B cell (primary cell): Measurements from ENCODE around the gene UNC5C. TPM values are rescaled to one million over a fixed set of nuclear protein-coding genes. Genes with fewer than 3 reads are reported as not detected.

Experiments
- ATAC-seq: fragments of 200-7000 bp; cut with Tn5 transposase; one replicate; pipeline ENCODE4 v1.10.0; 2021; ENCODE audit warnings: low read depth, mild to moderate bottlenecking, moderate number of reproducible peaks, moderate library complexity
- CTCF ChIA-PET: fragments of 350-600 bp; sonication (Branson Sonifier 250); formaldehyde crosslinking; loops from one replicate; lab custom pipeline; 2021; ENCODE audit warnings: antibody characterized with exemption, inconsistent platforms; lab: Charles Lee
- POLR2A ChIA-PET: fragments of 350-600 bp; sonication (Branson Sonifier 250); formaldehyde crosslinking; loops from one replicate; lab custom pipeline; 2021; ENCODE audit warnings: antibody characterized with exemption; lab: Charles Lee
- DNase-seq: peaks from one replicate; pipeline ENCODE4 v3.0.0; 2013
- H2AFZ ChIP-seq: 2 replicates; pipeline ENCODE4 v1.6.1; 2012; ENCODE audit warnings: mild to moderate bottlenecking, low read depth, low read length; ENCODE audit not compliant: insufficient read depth, poor library complexity, severe bottlenecking
- H3K27ac ChIP-seq, 2 donors: 1 replicate in 1 of 2; 2 replicates in 1 of 2; pipeline ENCODE4 v1.5.1; 2012 to 2013; ENCODE audit warnings: low read length in 2 of 2, mild to moderate bottlenecking in 2 of 2, moderate library complexity in 1 of 2
- H3K27me3 ChIP-seq, 4 experiments: fragments of 200-600 bp in 1 of 4; sonication (generic) in 1 of 4; replicated peaks in 1 of 4; 1 replicate in 2 of 4; 2 replicates in 2 of 4; pipeline versions ENCODE4 v1.6.1 to v1.7.0; 2013 to 2016; ENCODE audit warnings: low read length in 3 of 4, mild to moderate bottlenecking in 2 of 4, mixed read lengths in 1 of 4, moderate library complexity in 1 of 4; ENCODE audit not compliant: insufficient read depth in 4 of 4, control insufficient read depth in 3 of 4; ENCODE audit errors: control extremely low read depth in 1 of 4
- H3K36me3 ChIP-seq, 2 experiments: replicated peaks in 1 of 2; 1 replicate in 1 of 2; 2 replicates in 1 of 2; pipeline versions ENCODE4 v1.6.1 to v1.7.1; 2013; ENCODE audit warnings: low read length in 1 of 2; ENCODE audit not compliant: insufficient read depth in 2 of 2, control insufficient read depth in 1 of 2; ENCODE audit errors: control extremely low read depth in 1 of 2, extremely low read depth in 1 of 2
- H3K4me1 ChIP-seq, 2 donors: fragments of 200-600 bp in 1 of 2; sonication (generic) in 1 of 2; 1 replicate in 1 of 2; 2 replicates in 1 of 2; pipeline versions ENCODE4 v1.5.1 to v1.6.1; 2013 to 2017; ENCODE audit warnings: low read length in 2 of 2; ENCODE audit not compliant: control insufficient read depth in 2 of 2, insufficient read depth in 2 of 2
- H3K4me2 ChIP-seq: replicated peaks from 2 replicates; pipeline ENCODE3; 2012; ENCODE audit warnings: mild to moderate bottlenecking, low read depth, low read length; ENCODE audit not compliant: poor library complexity, severe bottlenecking
- H3K4me3 ChIP-seq, 5 experiments: fragments of 200-600 bp in 1 of 5; sonication (generic) in 1 of 5; 1 replicate in 3 of 5; 2 replicates in 2 of 5; pipeline versions ENCODE4 v1.5.1 to v1.7.0; 2011 to 2016; ENCODE audit warnings: low read length in 4 of 5, mild to moderate bottlenecking in 4 of 5, low read depth in 2 of 5, control low read depth in 1 of 5, moderate library complexity in 1 of 5; ENCODE audit not compliant: insufficient read depth in 1 of 5; ENCODE audit errors: control extremely low read depth in 1 of 5, extremely low read depth in 1 of 5
- H3K79me2 ChIP-seq: fragments of 200-600 bp; sonication (generic); one replicate; pipeline ENCODE4 v1.6.0; 2016; ENCODE audit warnings: low read length; ENCODE audit not compliant: control insufficient read depth, insufficient read depth
- H3K9ac ChIP-seq: fragments of 200-600 bp; sonication (generic); 2 replicates; pipeline ENCODE4 v1.6.1; 2017; ENCODE audit warnings: mild to moderate bottlenecking, low read length, moderate library complexity
- H3K9me3 ChIP-seq, 3 donors: one replicate each; pipeline versions ENCODE4 v1.6.1 to v1.7.1; 2013; ENCODE audit warnings: low read length in 2 of 3; ENCODE audit not compliant: control insufficient read depth in 2 of 3, insufficient read depth in 1 of 3; ENCODE audit errors: control extremely low read depth in 1 of 3
- H4K20me1 ChIP-seq: 2 replicates; pipeline ENCODE4 v1.6.0; 2012; ENCODE audit warnings: mild to moderate bottlenecking, low read length; ENCODE audit not compliant: insufficient read depth, control insufficient read depth, poor library complexity, severe bottlenecking
- H3K27ac Mint-ChIP-seq: one replicate; pipeline ENCODE4 v1.8.0; 2021; ENCODE audit warnings: mixed read lengths
- H3K27me3 Mint-ChIP-seq: one replicate; pipeline ENCODE4 v1.8.0; 2021; ENCODE audit warnings: mixed read lengths
- H3K4me1 Mint-ChIP-seq: one replicate; pipeline ENCODE4 v1.8.0; 2021; ENCODE audit warnings: mixed read lengths
- H3K4me3 Mint-ChIP-seq: one replicate; pipeline ENCODE4 v1.8.0; 2021; ENCODE audit warnings: mixed read lengths
- H3K9me3 Mint-ChIP-seq: one replicate; pipeline ENCODE4 v1.8.0; 2022; ENCODE audit warnings: mixed read lengths; ENCODE audit not compliant: insufficient read depth
- EZH2 ChIP-seq: IDR thresholded peaks from 2 replicates; pipeline ENCODE4 v1.6.1; 2012; ENCODE audit warnings: borderline replicate concordance, low read depth, mild to moderate bottlenecking, moderate library complexity, low read length; ENCODE audit not compliant: insufficient read depth, poor library complexity, severe bottlenecking
- WGBS: methylation state at CpG from one replicate; pipeline ENCODE4 v1.1.5; 2013; ENCODE audit warnings: missing lambda C conversion rate; ENCODE audit not compliant: insufficient coverage; 5-methylcytosine and 5-hydroxymethylcytosine counted together
- intact Hi-C: fragments of 100-400 bp; cut with micrococcal nuclease; formaldehyde crosslinking; loops from one replicate; pipeline ENCODE4 v1.10.0; 2022
- polyA plus RNA-seq: library from polyadenylated mRNA; depleted of rRNA; stranded (reverse); fragments of >200 nt; gene quantifications from 2 replicates; pipeline ENCODE4 v1.2.3, GENCODE V29; 2012
- total RNA-seq, 2 donors: library from RNA; stranded (reverse); fragments of 120-200 nt in 1 of 2; gene quantifications; 1 replicate in 1 of 2; 2 replicates in 1 of 2; pipeline versions ENCODE4 v1.2.3 to v1.2.4, GENCODE V29; 2013 to 2022
- TF ChIP-seq, protein P1 (sequence below): fragments of 200-600 bp; IDR thresholded peaks from one replicate; pipeline ENCODE4 v1.8.0; 2022; ENCODE audit warnings: antibody characterized with exemption, mild to moderate bottlenecking

UNC5C gene
- total and polyA plus RNA-seq, 2 donors (not counting 1 experiment from before 2014, with no cell fraction given), result not detected

- Histone ChIP-seq H4K20me1 (no peaks in the 10 kb centered on the region), H3K4me3 (no peak overlapping the region), H3K36me3 (no peaks in the 10 kb centered on the region), H3K27me3 (no peaks in the 10 kb centered on the region), H3K9me3 (no peaks in the 10 kb centered on the region), H3K79me2 (no peaks in the 10 kb centered on the region), H3K9ac (no peak overlapping the region), H2AFZ (no peak overlapping the region), H3K4me2 (no peak overlapping the region), H3K4me1 (no peaks in the 10 kb centered on the region), H3K27ac (no peak overlapping the region)
- no peaks in the 10 kb centered on the region for H3K27me3 Mint-ChIP-seq
- H3K4me3 Mint-ChIP-seq, result no peak overlapping the region
- H3K27ac Mint-ChIP-seq, result no peak overlapping the region
- WGBS, result no CpG with 5 or more reads among the region's 1 CpG
- intact Hi-C loops, result no loop called here
- DNase-seq, result no peak
- no peaks in the 10 kb centered on the region for H3K9me3 Mint-ChIP-seq
- ATAC-seq, result no peak
- H3K4me1 Mint-ChIP-seq, result no peaks in the 10 kb centered on the region
- POLR2A ChIA-PET, result no interaction called here
- CTCF ChIA-PET, result no interaction called here
- TF ChIP-seq, protein P1, sequence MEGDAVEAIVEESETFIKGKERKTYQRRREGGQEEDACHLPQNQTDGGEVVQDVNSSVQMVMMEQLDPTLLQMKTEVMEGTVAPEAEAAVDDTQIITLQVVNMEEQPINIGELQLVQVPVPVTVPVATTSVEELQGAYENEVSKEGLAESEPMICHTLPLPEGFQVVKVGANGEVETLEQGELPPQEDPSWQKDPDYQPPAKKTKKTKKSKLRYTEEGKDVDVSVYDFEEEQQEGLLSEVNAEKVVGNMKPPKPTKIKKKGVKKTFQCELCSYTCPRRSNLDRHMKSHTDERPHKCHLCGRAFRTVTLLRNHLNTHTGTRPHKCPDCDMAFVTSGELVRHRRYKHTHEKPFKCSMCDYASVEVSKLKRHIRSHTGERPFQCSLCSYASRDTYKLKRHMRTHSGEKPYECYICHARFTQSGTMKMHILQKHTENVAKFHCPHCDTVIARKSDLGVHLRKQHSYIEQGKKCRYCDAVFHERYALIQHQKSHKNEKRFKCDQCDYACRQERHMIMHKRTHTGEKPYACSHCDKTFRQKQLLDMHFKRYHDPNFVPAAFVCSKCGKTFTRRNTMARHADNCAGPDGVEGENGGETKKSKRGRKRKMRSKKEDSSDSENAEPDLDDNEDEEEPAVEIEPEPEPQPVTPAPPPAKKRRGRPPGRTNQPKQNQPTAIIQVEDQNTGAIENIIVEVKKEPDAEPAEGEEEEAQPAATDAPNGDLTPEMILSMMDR, result no peak
- no peak for TF ChIP-seq EZH2
These were observed 299.9 kb downstream of the UNC5C start for GRCh38 chr4:95248720-95249425.

DNA sequence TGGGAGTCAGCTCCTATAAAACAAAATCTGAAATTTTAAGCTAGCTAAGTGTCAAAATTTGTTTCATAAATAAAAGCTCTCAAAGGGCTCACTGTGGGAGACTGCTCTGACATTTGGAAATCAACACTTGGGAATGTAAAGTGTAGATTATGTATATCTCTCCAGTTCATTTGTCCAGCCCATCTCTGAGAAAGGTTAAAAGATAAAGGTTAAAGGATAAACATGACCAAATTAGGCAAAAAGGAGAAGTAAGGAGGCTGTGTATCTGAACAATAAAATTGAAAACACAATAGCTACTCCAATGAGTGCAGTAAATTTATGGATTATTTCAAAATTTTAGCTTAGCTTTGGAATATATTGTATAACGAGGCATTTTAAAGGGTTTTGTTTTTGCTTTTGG is 304.9 kb downstream of the UNC5C start:
- H3K27ac ChIP-seq, result no peak overlapping the region
- H3K27me3 ChIP-seq, result no peaks in the 10 kb centered on the region
- H3K79me2 ChIP-seq, result no peaks in the 10 kb centered on the region
- H3K27me3 Mint-ChIP-seq, result no peaks in the 10 kb centered on the region
- POLR2A ChIA-PET, result no interaction called here
- no peak overlapping the region for H3K4me2 ChIP-seq
- DNase-seq (no peak), ATAC-seq (no peak)
- no peak overlapping the region for H3K27ac Mint-ChIP-seq
- no peak overlapping the region for H3K9ac ChIP-seq
- H3K4me3 Mint-ChIP-seq, result no peak overlapping the region
- H3K9me3 ChIP-seq, result peaks cover 0 to 3% (median 0%) of the 10 kb centered on the region in 3 donors
- H2AFZ ChIP-seq, result no peak overlapping the region
- no peak overlapping the region for H3K4me3 ChIP-seq
- CTCF ChIA-PET, result no interaction called here
- no peaks in the 10 kb centered on the region for H3K36me3 ChIP-seq
- TF ChIP-seq, protein P1, result no peak
- no peak for TF ChIP-seq EZH2
- no peaks in the 10 kb centered on the region for H4K20me1 ChIP-seq
- 100% methylated on average over 1 of the region's 1 CpG for WGBS
- no peaks in the 10 kb centered on the region for H3K4me1 ChIP-seq
- H3K4me1 Mint-ChIP-seq, result no peaks in the 10 kb centered on the region
- intact Hi-C loops, result no loop called here
- no peaks in the 10 kb centered on the region for H3K9me3 Mint-ChIP-seq
